ENCODE measurements around the gene SIMC1.
"Not testable (repeated sequence)": the region's sequence is repeated elsewhere in the genome, so short reads cannot be mapped to it uniquely, and the experiment has no call there.

Gene SIMC1

DNA sequence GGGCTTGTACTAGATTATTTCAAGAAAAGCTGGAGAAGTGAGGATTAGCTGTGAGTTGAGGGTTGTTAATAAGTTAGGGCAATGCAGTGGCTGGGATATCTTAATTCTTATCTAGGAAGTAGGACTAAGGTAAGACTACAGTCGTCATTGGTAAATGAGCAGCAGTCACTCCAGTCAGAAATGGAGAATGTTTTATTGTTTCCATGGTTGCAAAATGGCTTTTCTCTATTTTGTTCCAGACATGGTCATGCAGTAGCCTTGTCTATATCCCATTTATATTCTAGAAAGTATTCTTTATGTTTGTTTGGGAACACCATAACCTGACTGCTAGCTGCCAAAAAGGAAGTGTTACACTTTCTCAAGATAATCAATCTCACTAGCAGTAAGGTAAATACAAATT is 9.9 kb upstream of the SIMC1 start:
- not testable (repeated sequence) for H3K27me3 ChIP-seq (ENCODE audit: control insufficient read depth, insufficient read depth, low read length); H3K9me3 ChIP-seq (ENCODE audit: control insufficient read depth, low read length); H3K4me3 ChIP-seq (ENCODE audit: low read length); H3K36me3 ChIP-seq (ENCODE audit: control insufficient read depth, insufficient read depth, low read length); H3K4me1 ChIP-seq (ENCODE audit: control insufficient read depth, insufficient read depth, low read length); H3K9ac ChIP-seq (ENCODE audit: low read length)

DNA sequence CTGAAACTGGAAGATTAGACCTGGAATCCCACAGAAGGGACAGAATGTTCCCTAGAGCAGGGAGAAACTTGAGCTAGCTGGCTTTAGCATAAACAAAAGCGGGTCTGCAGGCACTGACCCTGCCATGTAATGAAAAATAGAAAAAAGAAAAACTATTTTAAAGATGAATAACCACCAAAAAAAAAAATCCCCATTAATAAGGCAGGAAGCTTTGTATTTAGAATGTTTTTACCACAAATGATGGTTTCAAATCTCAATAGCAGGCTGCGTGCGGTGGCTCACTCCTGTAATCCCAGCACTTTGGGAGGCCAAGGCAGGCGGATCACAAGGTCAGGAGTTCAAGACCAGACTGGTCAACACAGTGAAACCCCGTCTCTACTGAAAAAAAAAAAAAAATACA is 5.0 kb upstream of the SIMC1 start:
- H3K36me3 ChIP-seq (ENCODE audit: control insufficient read depth, insufficient read depth, low read length); H3K4me3 ChIP-seq (ENCODE audit: low read length); H3K4me1 ChIP-seq (ENCODE audit: control insufficient read depth, insufficient read depth, low read length); H3K9ac ChIP-seq (ENCODE audit: low read length); H3K27me3 ChIP-seq (ENCODE audit: control insufficient read depth, insufficient read depth, low read length); H3K9me3 ChIP-seq (ENCODE audit: control insufficient read depth, low read length): not testable (repeated sequence)

DNA sequence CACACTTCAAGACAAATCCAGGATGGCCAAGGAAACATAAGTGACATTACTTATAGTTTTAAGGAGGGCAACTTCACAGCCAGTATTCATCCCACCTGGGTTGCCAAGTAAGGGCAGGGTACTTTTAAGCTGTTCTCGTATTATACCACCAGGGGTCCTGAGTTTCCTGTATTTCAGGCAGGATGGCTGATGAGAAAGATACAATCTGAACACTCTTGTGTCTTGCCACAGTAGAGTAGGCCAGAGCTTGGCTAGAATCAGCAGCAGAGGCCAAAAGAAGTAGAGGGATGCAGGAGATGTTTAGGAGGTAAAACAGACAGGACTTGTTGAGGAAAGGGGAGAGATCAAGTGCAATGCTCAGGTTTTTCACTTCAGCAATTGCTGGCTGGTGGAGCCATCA is 3.1 kb upstream of the SIMC1 start:
- H3K4me1 ChIP-seq (ENCODE audit: control insufficient read depth, insufficient read depth, low read length); H3K9ac ChIP-seq (ENCODE audit: low read length); H3K27me3 ChIP-seq (ENCODE audit: control insufficient read depth, insufficient read depth, low read length); H3K9me3 ChIP-seq (ENCODE audit: control insufficient read depth, low read length); H3K4me3 ChIP-seq (ENCODE audit: low read length); H3K36me3 ChIP-seq (ENCODE audit: control insufficient read depth, insufficient read depth, low read length): not testable (repeated sequence)

DNA sequence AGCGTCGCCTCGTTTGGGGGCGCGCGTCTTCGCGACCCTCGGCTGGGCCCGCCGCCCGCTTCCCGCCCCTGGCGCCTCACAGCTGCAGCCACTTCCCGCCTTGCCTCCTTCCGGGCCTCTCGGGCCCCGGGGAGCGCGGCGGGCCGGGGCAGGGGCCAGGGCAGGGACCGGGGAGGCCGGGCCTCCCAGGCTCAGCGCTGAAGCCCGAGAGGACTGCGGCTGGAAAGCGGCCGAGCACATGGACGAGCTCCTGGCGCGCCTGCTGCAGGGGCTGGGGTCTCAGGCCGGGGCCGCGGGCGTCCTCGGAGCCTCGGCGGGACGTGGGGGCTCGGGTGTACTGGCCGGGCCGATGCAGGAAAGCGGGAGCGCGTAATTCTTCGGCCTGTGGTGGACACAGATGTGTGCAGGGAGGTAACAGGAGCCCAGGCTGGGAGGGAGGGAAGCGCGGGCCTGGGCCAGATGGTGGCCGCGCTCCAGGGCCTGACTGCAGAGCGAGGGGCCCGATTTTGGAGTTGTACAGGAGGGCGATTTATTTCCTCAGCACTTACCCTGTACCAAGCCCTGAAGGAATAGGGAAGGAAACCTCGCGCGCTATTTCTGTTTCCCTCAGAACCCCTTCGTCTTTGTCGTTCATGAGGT is 540 bp downstream of the SIMC1 start:
- H3K27me3 ChIP-seq (ENCODE audit: control insufficient read depth, insufficient read depth, low read length); H3K4me3 ChIP-seq (ENCODE audit: low read length); H3K36me3 ChIP-seq (ENCODE audit: control insufficient read depth, insufficient read depth, low read length); H3K9ac ChIP-seq (ENCODE audit: low read length); H3K4me1 ChIP-seq (ENCODE audit: control insufficient read depth, insufficient read depth, low read length); H3K9me3 ChIP-seq (ENCODE audit: control insufficient read depth, low read length): not testable (repeated sequence)

DNA sequence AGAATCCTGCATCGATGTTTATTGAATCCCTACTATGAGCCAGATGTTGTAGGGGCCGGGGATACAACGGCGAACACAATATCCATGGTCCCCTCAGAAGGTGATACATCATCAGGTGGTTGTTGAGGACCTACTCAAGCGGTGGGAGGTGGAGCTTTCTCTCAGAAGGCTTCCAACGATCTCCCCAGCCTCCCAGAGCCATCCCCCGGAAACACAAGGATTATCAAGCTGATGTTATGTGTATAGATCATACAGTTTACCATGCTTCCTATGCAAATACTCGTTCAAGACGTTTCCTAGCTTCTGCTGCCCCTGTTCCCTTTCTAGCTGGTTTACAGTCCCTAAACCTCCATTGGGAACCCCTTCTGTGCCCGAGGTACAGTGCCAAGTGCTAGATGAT is 1.1 kb downstream of the SIMC1 start:
- not testable (repeated sequence) for H3K4me3 ChIP-seq (ENCODE audit: low read length); H3K4me1 ChIP-seq (ENCODE audit: control insufficient read depth, insufficient read depth, low read length); H3K9me3 ChIP-seq (ENCODE audit: control insufficient read depth, low read length); H3K9ac ChIP-seq (ENCODE audit: low read length); H3K27me3 ChIP-seq (ENCODE audit: control insufficient read depth, insufficient read depth, low read length); H3K36me3 ChIP-seq (ENCODE audit: control insufficient read depth, insufficient read depth, low read length)

DNA sequence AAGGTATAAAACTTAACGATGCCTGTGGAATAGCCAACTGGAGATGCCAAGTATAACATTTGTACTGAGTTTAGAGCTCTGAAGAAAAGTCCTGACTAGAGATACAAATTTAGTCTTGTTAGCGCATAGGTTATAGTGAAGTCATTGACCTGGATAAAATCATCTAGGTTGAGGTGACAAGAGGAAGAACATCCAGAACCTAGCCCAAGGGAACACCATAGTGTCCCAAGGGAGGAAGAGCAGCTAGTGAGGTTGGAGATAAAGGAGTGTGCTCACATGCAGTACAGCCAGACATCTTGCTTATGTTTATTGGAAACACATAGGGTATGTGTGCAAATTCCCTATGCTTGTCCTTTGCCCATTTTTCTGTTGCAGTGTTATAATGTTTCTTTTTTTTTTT is 6.1 kb downstream of the SIMC1 start:
- H3K27me3 ChIP-seq (ENCODE audit: control insufficient read depth, insufficient read depth, low read length) = not testable (repeated sequence)

DNA sequence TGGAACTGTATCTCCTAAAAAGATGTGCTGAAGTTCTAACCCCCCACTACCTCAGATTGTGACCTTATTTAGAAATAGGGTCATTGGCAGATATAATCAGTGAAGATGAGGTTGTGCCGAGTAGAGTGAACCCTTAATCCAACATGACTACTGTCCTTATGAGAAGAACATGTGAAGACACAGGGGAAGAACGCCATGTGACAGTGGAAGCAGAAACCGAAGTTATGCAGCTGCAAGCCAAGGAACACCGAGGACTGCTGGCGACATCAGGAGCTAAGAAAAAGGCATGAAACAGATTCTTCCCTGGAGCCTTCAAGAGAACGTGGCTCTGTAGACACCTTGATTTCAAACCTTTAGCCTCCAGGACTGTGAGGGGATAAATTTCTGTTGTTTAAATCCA is 6.8 kb downstream of the SIMC1 start:
- H3K27me3 ChIP-seq (ENCODE audit: control insufficient read depth, insufficient read depth, low read length); H3K36me3 ChIP-seq (ENCODE audit: control insufficient read depth, insufficient read depth, low read length); H3K4me3 ChIP-seq (ENCODE audit: low read length); H3K9ac ChIP-seq (ENCODE audit: low read length); H3K4me1 ChIP-seq (ENCODE audit: control insufficient read depth, insufficient read depth, low read length); H3K9me3 ChIP-seq (ENCODE audit: control insufficient read depth, low read length): not testable (repeated sequence)

More for the DNA sequence above, 6.1 kb downstream of the SIMC1 start:
- not testable (repeated sequence) for H3K9me3 ChIP-seq (ENCODE audit: control insufficient read depth, low read length); H3K4me3 ChIP-seq (ENCODE audit: low read length); H3K36me3 ChIP-seq (ENCODE audit: control insufficient read depth, insufficient read depth, low read length); H3K4me1 ChIP-seq (ENCODE audit: control insufficient read depth, insufficient read depth, low read length); H3K9ac ChIP-seq (ENCODE audit: low read length)

DNA sequence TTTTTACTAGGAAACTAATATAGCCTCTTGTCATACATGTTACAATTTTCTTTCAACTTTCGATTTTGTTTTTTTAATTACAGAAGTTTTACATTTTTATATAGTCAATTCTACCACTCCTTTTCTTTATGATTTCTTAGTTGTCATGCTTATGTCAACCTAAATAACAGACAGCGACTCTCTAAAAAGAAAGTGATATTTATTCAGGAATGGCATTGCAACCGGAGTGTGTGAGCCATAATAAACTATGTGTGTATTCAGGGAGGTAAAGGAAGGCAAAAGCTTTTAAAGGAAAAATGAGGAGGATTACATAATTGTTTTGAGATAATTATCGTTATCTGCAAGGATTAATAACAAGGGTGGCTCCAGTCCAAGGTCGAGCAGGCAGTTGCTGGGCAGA is 7.3 kb downstream of the SIMC1 start:
- not testable (repeated sequence) for H3K9ac ChIP-seq (ENCODE audit: low read length); H3K27me3 ChIP-seq (ENCODE audit: control insufficient read depth, insufficient read depth, low read length); H3K9me3 ChIP-seq (ENCODE audit: control insufficient read depth, low read length); H3K4me1 ChIP-seq (ENCODE audit: control insufficient read depth, insufficient read depth, low read length); H3K4me3 ChIP-seq (ENCODE audit: low read length); H3K36me3 ChIP-seq (ENCODE audit: control insufficient read depth, insufficient read depth, low read length)

DNA sequence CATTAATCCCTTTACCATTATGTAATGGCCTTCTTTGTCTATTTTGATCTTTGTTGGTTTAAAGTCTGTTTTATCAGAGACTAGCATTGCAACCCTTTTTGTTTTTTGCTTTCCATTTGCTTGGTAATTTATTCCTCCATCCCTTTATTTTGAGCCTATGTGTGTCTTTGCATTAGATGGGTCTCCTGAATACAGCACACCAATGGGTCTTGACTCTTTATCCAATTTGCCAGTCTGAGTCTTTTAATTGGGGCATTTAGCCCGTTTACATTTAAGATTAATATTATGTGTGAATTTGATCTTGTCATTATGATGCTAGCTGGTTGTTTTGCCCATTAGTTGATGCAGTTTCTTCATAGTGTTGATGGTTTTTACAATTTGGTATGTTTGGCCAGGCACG is 12.5 kb downstream of the SIMC1 start:
- not testable (repeated sequence) for H3K9ac ChIP-seq (ENCODE audit: low read length); H3K9me3 ChIP-seq (ENCODE audit: control insufficient read depth, low read length); H3K4me3 ChIP-seq (ENCODE audit: low read length); H3K27me3 ChIP-seq (ENCODE audit: control insufficient read depth, insufficient read depth, low read length); H3K36me3 ChIP-seq (ENCODE audit: control insufficient read depth, insufficient read depth, low read length); H3K4me1 ChIP-seq (ENCODE audit: control insufficient read depth, insufficient read depth, low read length)

DNA sequence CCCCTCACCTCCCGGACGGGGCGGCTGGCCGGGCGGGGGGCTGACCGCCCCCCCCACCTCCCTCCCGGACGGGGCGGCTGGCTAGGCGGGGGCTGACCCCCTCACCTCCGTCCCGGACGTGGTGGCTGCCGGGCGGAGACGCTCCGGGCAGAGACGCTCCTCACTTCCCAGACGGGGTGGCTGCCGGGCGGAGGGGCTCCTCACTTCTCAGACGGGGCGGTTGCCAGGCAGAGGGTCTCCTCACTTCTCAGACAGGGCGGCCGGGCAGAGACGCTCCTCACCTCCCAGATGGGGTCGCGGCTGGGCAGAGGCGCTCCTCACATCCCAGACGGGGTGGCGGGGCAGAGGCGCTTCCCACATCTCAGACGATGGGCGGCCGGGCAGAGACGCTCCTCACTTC is 13.9 kb downstream of the SIMC1 start:
- H3K4me3 ChIP-seq (ENCODE audit: low read length); H3K36me3 ChIP-seq (ENCODE audit: control insufficient read depth, insufficient read depth, low read length); H3K9me3 ChIP-seq (ENCODE audit: control insufficient read depth, low read length); H3K4me1 ChIP-seq (ENCODE audit: control insufficient read depth, insufficient read depth, low read length); H3K9ac ChIP-seq (ENCODE audit: low read length); H3K27me3 ChIP-seq (ENCODE audit: control insufficient read depth, insufficient read depth, low read length): not testable (repeated sequence)

DNA sequence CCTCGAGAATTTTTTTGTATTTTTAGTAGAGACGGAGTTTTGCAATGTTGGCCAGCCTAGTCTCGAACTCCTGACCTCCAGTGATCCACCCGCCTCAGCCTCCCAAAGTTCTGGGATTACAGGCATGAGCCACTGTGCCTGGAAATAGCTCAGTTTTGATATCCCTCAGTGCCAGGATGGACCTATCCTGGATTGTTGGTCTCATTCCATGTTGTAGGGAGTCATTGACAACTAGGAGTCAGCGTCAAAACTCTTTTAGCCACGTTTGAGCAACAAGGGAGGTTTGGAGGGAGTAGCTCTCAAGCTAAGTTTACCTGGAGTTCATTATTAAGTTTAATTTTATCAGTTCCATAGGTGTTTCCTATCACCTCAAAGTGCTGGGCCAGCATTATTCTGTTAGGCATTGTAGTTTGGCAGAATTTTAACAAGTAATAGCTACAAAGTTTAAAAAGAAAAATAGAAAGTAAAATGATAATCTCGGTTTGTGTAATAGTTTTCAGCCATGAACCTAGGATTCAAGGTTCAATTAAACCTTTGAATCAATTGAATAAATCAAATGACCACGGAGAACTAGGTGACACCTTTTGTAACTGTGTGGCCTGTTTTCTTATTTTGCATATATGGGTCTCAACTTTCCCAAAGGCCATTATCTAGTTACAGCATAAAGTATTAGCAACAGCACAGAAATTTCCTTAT is 15.3 kb downstream of the SIMC1 start:
- H3K27me3 ChIP-seq (ENCODE audit: control insufficient read depth, insufficient read depth, low read length); H3K9me3 ChIP-seq (ENCODE audit: control insufficient read depth, low read length); H3K4me1 ChIP-seq (ENCODE audit: control insufficient read depth, insufficient read depth, low read length); H3K9ac ChIP-seq (ENCODE audit: low read length); H3K4me3 ChIP-seq (ENCODE audit: low read length); H3K36me3 ChIP-seq (ENCODE audit: control insufficient read depth, insufficient read depth, low read length): not testable (repeated sequence)

DNA sequence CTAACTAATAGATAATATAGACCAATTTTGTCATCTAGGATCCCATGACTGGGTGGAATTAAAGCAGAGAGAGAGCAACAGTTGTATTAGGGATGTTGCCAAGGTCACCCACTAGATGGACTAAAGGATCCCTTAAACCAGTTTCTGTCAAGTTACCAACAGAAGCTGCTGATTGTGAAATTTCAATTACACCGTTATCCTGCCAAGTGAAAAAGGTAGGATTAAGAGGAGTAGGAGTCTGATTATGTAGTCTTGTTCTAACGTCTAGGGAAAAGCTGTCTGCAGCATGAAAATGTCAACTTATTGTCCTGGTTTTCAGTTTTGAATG is 15.8 kb downstream of the SIMC1 start:
- not testable (repeated sequence) for H3K9me3 ChIP-seq (ENCODE audit: control insufficient read depth, low read length); H3K4me1 ChIP-seq (ENCODE audit: control insufficient read depth, insufficient read depth, low read length); H3K27me3 ChIP-seq (ENCODE audit: control insufficient read depth, insufficient read depth, low read length); H3K4me3 ChIP-seq (ENCODE audit: low read length); H3K9ac ChIP-seq (ENCODE audit: low read length); H3K36me3 ChIP-seq (ENCODE audit: control insufficient read depth, insufficient read depth, low read length)

DNA sequence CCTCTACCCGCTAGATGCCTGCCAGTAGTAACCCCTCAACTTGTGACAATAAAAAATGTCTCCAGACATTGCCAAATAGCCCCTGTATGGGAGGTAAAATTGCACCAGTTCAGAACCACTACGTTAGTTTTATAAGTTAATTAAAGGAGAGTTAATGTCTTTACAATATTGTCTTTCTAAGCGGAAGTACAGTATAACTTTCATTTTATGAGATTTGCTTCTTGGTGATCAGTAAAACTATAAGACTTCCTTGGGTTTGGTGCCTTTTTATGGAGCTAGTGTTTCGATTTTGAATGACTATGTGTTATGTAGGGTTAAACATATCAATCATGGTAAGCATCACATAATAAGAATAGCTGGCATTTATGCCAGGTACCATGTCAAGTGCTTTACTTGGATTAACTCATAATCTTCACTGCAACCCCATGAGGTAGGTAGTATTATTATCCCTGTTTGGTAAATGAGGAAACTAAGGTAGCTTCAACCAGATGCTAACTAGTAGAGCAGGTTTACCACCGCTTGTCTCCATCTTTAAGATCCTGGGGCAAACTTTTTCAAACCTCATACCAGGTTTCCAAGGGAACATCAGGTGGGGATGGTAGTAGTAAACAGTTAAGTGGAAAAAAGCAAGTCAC is 19.8 kb downstream of the SIMC1 start:
- not testable (repeated sequence) for H3K36me3 ChIP-seq (ENCODE audit: control insufficient read depth, insufficient read depth, low read length); H3K9me3 ChIP-seq (ENCODE audit: control insufficient read depth, low read length); H3K9ac ChIP-seq (ENCODE audit: low read length); H3K4me3 ChIP-seq (ENCODE audit: low read length); H3K4me1 ChIP-seq (ENCODE audit: control insufficient read depth, insufficient read depth, low read length); H3K27me3 ChIP-seq (ENCODE audit: control insufficient read depth, insufficient read depth, low read length)
